WTC11 (cell line): ENCODE results near the gene TCOF1. TPM values are rescaled to one million over a fixed set of nuclear protein-coding genes. Genes with fewer than 3 reads are reported as not detected.

Experiments used
- ATAC-seq: fragments of 200-7000 bp; cut with Tn5 transposase; 2 replicates; pipeline ENCODE4 v1.10.0; 2021; ENCODE audit warnings: mild to moderate bottlenecking, moderate library complexity
- CTCF ChIA-PET: fragments of 300-600 bp; sonication (Branson Sonifier 250); formaldehyde crosslinking; loops from one replicate; lab custom pipeline; 2021; ENCODE audit warnings: antibody characterized with exemption; lab: Charles Lee
- POLR2A ChIA-PET: fragments of 350-600 bp; sonication (Branson Sonifier 250); formaldehyde crosslinking; loops from one replicate; lab custom pipeline; 2021; ENCODE audit warnings: antibody characterized with exemption; lab: Charles Lee
- DNase-seq: peaks from one replicate; pipeline ENCODE4 v3.0.0; 2021; ENCODE audit warnings: low spot score
- H3K27ac Mint-ChIP-seq: 2 replicates; pipeline ENCODE4 v1.8.0; 2021; ENCODE audit warnings: mixed read lengths
- H3K27me3 Mint-ChIP-seq: 2 replicates; pipeline ENCODE4 v1.8.0; 2021; ENCODE audit warnings: low read depth, mild to moderate bottlenecking, moderate library complexity, mixed read lengths
- H3K36me3 Mint-ChIP-seq: 2 replicates; pipeline ENCODE4 v1.8.0; 2021; ENCODE audit warnings: mixed read lengths
- H3K4me1 Mint-ChIP-seq: 2 replicates; pipeline ENCODE4 v1.8.0; 2022; ENCODE audit warnings: mixed read lengths
- H3K4me3 Mint-ChIP-seq: 2 replicates; pipeline ENCODE4 v1.8.0; 2021; ENCODE audit warnings: mild to moderate bottlenecking, moderate library complexity, mixed read lengths
- H3K9me3 Mint-ChIP-seq: 2 replicates; pipeline ENCODE4 v1.8.0; 2021; ENCODE audit warnings: mixed read lengths
- AR ChIP-seq: fragments of 250-450 bp; sonication (Bioruptor Pico); IDR thresholded peaks from 2 replicates; pipeline ENCODE4 v1.9.0; 2021; ENCODE audit warnings: mild to moderate bottlenecking
- ARID4B ChIP-seq: sonication (generic); formaldehyde crosslinking; IDR thresholded peaks from 2 replicates; pipeline ENCODE4 v1.8.0; 2023; ENCODE audit warnings: missing genetic modification reagents, mild to moderate bottlenecking, borderline replicate concordance
- ATF1 ChIP-seq: sonication (generic); formaldehyde crosslinking; IDR thresholded peaks from 2 replicates; pipeline ENCODE4 v1.8.1; 2023; ENCODE audit warnings: mild to moderate bottlenecking, moderate library complexity, missing genetic modification reagents
- ATF3 ChIP-seq: sonication (generic); formaldehyde crosslinking; conservative IDR thresholded peaks from 2 replicates; pipeline ENCODE4 v1.8.1; 2022; ENCODE audit warnings: mild to moderate bottlenecking, missing genetic modification reagents
- ATF6 ChIP-seq: sonication (generic); formaldehyde crosslinking; IDR thresholded peaks from 2 replicates; pipeline ENCODE4 v1.8.1; 2023; ENCODE audit warnings: mild to moderate bottlenecking, missing genetic modification reagents
- CBFB ChIP-seq: sonication (generic); formaldehyde crosslinking; IDR thresholded peaks from 2 replicates; pipeline ENCODE4 v1.8.1; 2022; ENCODE audit warnings: mild to moderate bottlenecking, low read depth, missing genetic modification reagents
- CDX4 ChIP-seq: fragments of 250-450 bp; sonication (Bioruptor Pico); IDR thresholded peaks from 2 replicates; pipeline ENCODE4 v1.9.0; 2021; ENCODE audit warnings: moderate library complexity, mild to moderate bottlenecking, inconsistent platforms, borderline replicate concordance
- FOXP4 ChIP-seq: sonication (generic); formaldehyde crosslinking; IDR thresholded peaks from 2 replicates; pipeline ENCODE4 v1.8.0; 2022; ENCODE audit warnings: mild to moderate bottlenecking, missing genetic modification reagents
- GRHL2 ChIP-seq: fragments of 250-450 bp; sonication (Bioruptor Pico); IDR thresholded peaks from 2 replicates; pipeline ENCODE4 v1.8.0; 2022; ENCODE audit warnings: mild to moderate bottlenecking, moderate library complexity; ENCODE audit not compliant: insufficient replicate concordance, severe bottlenecking
- GTF2I ChIP-seq: fragments of 250-450 bp; sonication (Bioruptor Pico); conservative IDR thresholded peaks from 2 replicates; pipeline ENCODE4 v1.4.0; 2021; ENCODE audit warnings: mild to moderate bottlenecking
- JAZF1 ChIP-seq: fragments of 250-450 bp; sonication (Bioruptor Pico); IDR thresholded peaks from 2 replicates; pipeline ENCODE4 v1.9.0; 2021; ENCODE audit warnings: moderate library complexity, mild to moderate bottlenecking, inconsistent platforms
- MXD4 ChIP-seq: fragments of 250-450 bp; sonication (Bioruptor Pico); IDR thresholded peaks from 2 replicates; pipeline ENCODE4 v1.8.0; 2021; ENCODE audit warnings: mild to moderate bottlenecking, moderate library complexity, borderline replicate concordance
- NFYB ChIP-seq: sonication (generic); formaldehyde crosslinking; conservative IDR thresholded peaks from 2 replicates; pipeline ENCODE4 v1.8.0; 2022; ENCODE audit warnings: low read depth, missing genetic modification reagents
- NR1H2 ChIP-seq: sonication (generic); formaldehyde crosslinking; IDR thresholded peaks from 2 replicates; pipeline ENCODE4 v1.9.0; 2021; ENCODE audit warnings: mild to moderate bottlenecking, moderate library complexity, missing genetic modification reagents
- RELA ChIP-seq: sonication (generic); formaldehyde crosslinking; IDR thresholded peaks from 2 replicates; pipeline ENCODE4 v1.8.1; 2022; ENCODE audit warnings: missing genetic modification reagents, mild to moderate bottlenecking, borderline replicate concordance
- SMAD3 ChIP-seq: sonication (generic); formaldehyde crosslinking; IDR thresholded peaks from 2 replicates; pipeline ENCODE4 v1.8.0; 2022; ENCODE audit warnings: missing genetic modification reagents, mild to moderate bottlenecking, borderline replicate concordance
- SMAD4 ChIP-seq: sonication (generic); formaldehyde crosslinking; IDR thresholded peaks from 2 replicates; pipeline ENCODE4 v1.8.0; 2022; ENCODE audit warnings: mild to moderate bottlenecking, missing genetic modification reagents
- TCF7 ChIP-seq: sonication (generic); formaldehyde crosslinking; IDR thresholded peaks from 2 replicates; pipeline ENCODE4 v1.8.0; 2022; ENCODE audit warnings: mild to moderate bottlenecking, low read depth, missing genetic modification reagents, moderate library complexity
- TEAD1 ChIP-seq: sonication (generic); formaldehyde crosslinking; IDR thresholded peaks from 2 replicates; pipeline ENCODE4 v1.8.0; 2022; ENCODE audit warnings: mild to moderate bottlenecking, missing genetic modification reagents
- ZNF121 ChIP-seq: sonication (generic); formaldehyde crosslinking; IDR thresholded peaks from 2 replicates; pipeline ENCODE4 v1.8.0; 2023; ENCODE audit warnings: missing genetic modification reagents
- ZNF138 ChIP-seq: sonication (generic); formaldehyde crosslinking; conservative IDR thresholded peaks from 2 replicates; pipeline ENCODE4 v1.8.1; 2022; ENCODE audit warnings: mild to moderate bottlenecking, moderate library complexity, missing genetic modification reagents
- ZNF671 ChIP-seq: fragments of 250-450 bp; sonication (Bioruptor Pico); IDR thresholded peaks from 2 replicates; pipeline ENCODE4 v1.8.0; 2021; ENCODE audit warnings: mild to moderate bottlenecking
- total RNA-seq: library from RNA; stranded (reverse); gene quantifications from 3 replicates; pipeline ENCODE4 v1.2.3, GENCODE V29; 2021

Gene TCOF1
- total RNA-seq, 1 experiment from 2014 or later, result 174 TPM

GRCh38 chr5:150321211-150321610 lies 36.3 kb upstream of the TCOF1 start:
- no peak overlapping the region for H3K27ac Mint-ChIP-seq
- H3K4me3 Mint-ChIP-seq, result no peak overlapping the region
- TF ChIP-seq SMAD4, result no peak
- no peak for TF ChIP-seq CDX4 (CRISPR knock-in tag)
- no peak for TF ChIP-seq CBFB (CRISPR knock-in tag)
- no peak for TF ChIP-seq NFYB (CRISPR knock-in tag)
- TF ChIP-seq SMAD3 (CRISPR knock-in tag), result no peak
- no peak for TF ChIP-seq NR1H2 (CRISPR knock-in tag)
- no peak for TF ChIP-seq JAZF1 (CRISPR knock-in tag)
- no peak for TF ChIP-seq RELA (CRISPR knock-in tag)
- TF ChIP-seq FOXP4 (CRISPR knock-in tag), result no peak
- TF ChIP-seq ATF6 (CRISPR knock-in tag), result no peak
- TF ChIP-seq ZNF138, result no peak
- no peak for TF ChIP-seq ZNF671
- TF ChIP-seq ARID4B (CRISPR knock-in tag), result no peak
- TF ChIP-seq GRHL2 (CRISPR knock-in tag), result no peak
- no peak for TF ChIP-seq GTF2I (CRISPR knock-in tag)
- TF ChIP-seq TEAD1 (CRISPR knock-in tag), result no peak
- no peak for TF ChIP-seq MXD4 (CRISPR knock-in tag)
- TF ChIP-seq, all 79 proteins: peak for 0
- H3K27me3 Mint-ChIP-seq, result no peaks in the 10 kb centered on the region; the same call in 1 of the 2 replicates
- H3K9me3 Mint-ChIP-seq, result peaks cover 5% of the 10 kb centered on the region; the same call in 1 of the 2 replicates
- ChIA-PET CTCF (no interaction called here), POLR2A (no interaction called here)
- ATAC-seq, result no peak
- no peaks in the 10 kb centered on the region for H3K36me3 Mint-ChIP-seq
- peaks cover 11% of the 10 kb centered on the region for H3K4me1 Mint-ChIP-seq
- no peak for DNase-seq

- H3K27me3 Mint-ChIP-seq, result no peaks in the 10 kb centered on the region; the same call in 1 of the 2 replicates
- no peak overlapping the region for H3K4me3 Mint-ChIP-seq
- POLR2A ChIA-PET, result no interaction called here
- no peak overlapping the region for H3K27ac Mint-ChIP-seq
- CTCF ChIA-PET, result no interaction called here
- peaks cover 5% of the 10 kb centered on the region; the same call in 1 of the 2 replicates for H3K9me3 Mint-ChIP-seq
- DNase-seq (no peak), ATAC-seq (no peak)
- no peaks in the 10 kb centered on the region for H3K36me3 Mint-ChIP-seq
- peaks cover 11% of the 10 kb centered on the region for H3K4me1 Mint-ChIP-seq
- TF ChIP-seq CDX4 (CRISPR knock-in tag), result no peak
- no peak for TF ChIP-seq ZNF121
- no peak for TF ChIP-seq ZNF138
- TF ChIP-seq ATF3, result no peak
- TF ChIP-seq SMAD3 (CRISPR knock-in tag), result no peak
- TF ChIP-seq AR (CRISPR knock-in tag), result no peak
- TF ChIP-seq ATF1 (CRISPR knock-in tag), result no peak
- no peak for TF ChIP-seq TCF7
These were observed 35.7 kb upstream of the TCOF1 start for GRCh38 chr5:150321784-150322183.
